ENCODE measurements around the gene OSER1. TPM values are rescaled to one million over a fixed set of nuclear protein-coding genes. Genes with fewer than 3 reads are reported as not detected.
A peak's percentile ranks its signal among the peaks of the same experiment; 100 is the strongest.

Gene OSER1
- total RNA-seq, 1 donor from 2014 or later: 31.3 TPM

DNA sequence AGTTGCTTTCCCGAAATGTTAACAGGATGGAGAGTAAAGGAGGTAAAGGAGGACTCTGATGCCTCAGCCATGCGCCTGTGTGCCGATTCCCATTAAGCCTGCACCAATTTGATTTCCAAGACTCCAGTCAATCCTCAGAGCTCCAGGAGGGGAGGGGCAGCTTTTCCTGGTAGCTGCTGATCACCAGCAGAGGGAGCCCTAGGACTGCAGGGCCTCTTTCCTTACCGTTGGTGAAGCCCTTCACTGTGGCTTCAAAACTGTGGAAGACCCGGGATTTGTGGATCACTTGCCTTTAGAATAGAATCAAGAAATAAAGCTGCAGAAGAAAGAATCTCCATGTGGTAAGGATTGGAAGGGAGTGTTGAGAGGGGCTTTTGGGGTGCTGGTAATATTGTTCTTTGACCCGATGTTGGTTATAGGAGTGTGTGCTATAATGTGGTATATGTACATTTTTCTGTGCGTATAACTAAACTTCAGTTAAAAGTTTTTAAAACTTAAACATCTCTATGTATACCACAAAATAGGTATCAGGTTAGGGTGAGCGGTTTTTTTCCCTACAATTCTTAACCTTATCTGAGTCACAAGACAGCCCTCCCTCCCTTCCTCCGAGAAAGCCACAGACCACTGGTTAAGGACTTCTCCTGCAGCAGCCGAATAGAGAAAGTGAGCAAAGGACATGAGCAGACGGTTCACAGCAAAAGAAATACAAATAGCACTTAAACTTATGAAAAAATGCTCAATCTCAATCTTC is 6.9 kb upstream of the OSER1 start:
- Histone ChIP-seq H3K27ac (ENCODE audit: low read depth, low read length) (no peak overlapping the region), H3K27me3 (ENCODE audit: control insufficient read depth in 3 of 3, insufficient read depth in 3 of 3, low read length in 3 of 3) (no peaks in the 10 kb centered on the region), H3K36me3 (ENCODE audit: control insufficient read depth in 3 of 3, insufficient read depth in 3 of 3, low read length in 3 of 3) (peaks cover 5 to 17% (median 7%) of the 10 kb centered on the region in 3 donors), H3K4me3 (ENCODE audit: low read length in 3 of 3) (no peak overlapping the region), H3K4me1 (ENCODE audit: control insufficient read depth in 3 of 3, insufficient read depth in 3 of 3, low read length in 3 of 3) (peaks cover 2 to 18% (median 8%) of the 10 kb centered on the region in 3 donors), H3K9me3 (ENCODE audit: control insufficient read depth in 3 of 3, low read length in 3 of 3) (no peaks in the 10 kb centered on the region), H3K9ac (ENCODE audit: low read depth in 1 of 3, low read length in 3 of 3) (peak overlapping the region; percentile 26 to 57 (median 45))

DNA sequence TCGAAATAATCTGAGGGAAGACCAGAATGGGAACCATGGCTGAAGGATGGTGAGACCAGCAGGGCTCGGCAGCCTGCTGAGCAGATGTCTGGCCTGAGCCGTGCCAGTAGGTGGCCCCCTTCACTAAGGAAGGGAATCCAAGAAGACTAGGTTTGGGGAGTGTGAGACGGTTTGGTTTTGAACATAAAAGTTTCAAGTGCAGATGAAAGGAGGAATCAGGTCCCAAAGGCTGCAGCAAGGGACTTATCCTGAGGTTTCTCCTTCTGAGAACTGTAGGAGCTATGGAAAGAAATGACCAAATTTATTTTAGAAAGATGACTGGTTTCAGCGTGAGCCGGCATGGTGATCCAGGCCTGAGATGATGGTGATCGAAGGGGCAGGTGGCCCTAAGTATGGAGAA is 4.6 kb upstream of the OSER1 start:
- H3K9me3 ChIP-seq (ENCODE audit: control insufficient read depth in 3 of 3, low read length in 3 of 3): no peaks in the 10 kb centered on the region
- peak overlapping the region in 2 of 3 donors; percentile 33 to 35 for H3K9ac ChIP-seq (ENCODE audit: low read depth in 1 of 3, low read length in 3 of 3)
- no peak overlapping the region for H3K27ac ChIP-seq (ENCODE audit: low read depth, low read length)
- no peaks in the 10 kb centered on the region for H3K27me3 ChIP-seq (ENCODE audit: control insufficient read depth in 3 of 3, insufficient read depth in 3 of 3, low read length in 3 of 3)
- H3K36me3 ChIP-seq (ENCODE audit: control insufficient read depth in 3 of 3, insufficient read depth in 3 of 3, low read length in 3 of 3): peaks cover 0 to 10% (median 0%) of the 10 kb centered on the region in 3 donors
- peaks cover 12 to 36% (median 17%) of the 10 kb centered on the region in 3 donors for H3K4me1 ChIP-seq (ENCODE audit: control insufficient read depth in 3 of 3, insufficient read depth in 3 of 3, low read length in 3 of 3)
- no peak overlapping the region for H3K4me3 ChIP-seq (ENCODE audit: low read length in 3 of 3)

DNA sequence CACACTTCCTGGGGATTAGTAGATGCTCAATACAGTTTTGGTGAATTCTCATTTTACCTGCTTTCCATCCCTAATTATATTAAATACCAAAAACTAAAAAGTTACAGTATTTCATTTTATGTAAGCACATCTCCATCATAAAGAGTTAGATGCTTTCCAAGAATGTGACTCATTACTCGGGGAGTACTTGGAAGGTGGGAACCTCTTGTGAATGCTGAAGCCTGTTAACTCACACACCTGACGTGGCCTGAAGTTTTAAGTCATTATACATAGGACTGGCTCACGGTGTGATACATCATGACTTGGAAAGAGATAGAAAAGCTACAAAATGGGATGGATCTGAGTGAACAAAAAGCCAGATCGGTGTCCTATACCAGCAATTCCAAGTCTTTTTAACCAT is 2.2 kb upstream of the OSER1 start:
- Histone ChIP-seq H3K27me3 (ENCODE audit: control insufficient read depth in 3 of 3, insufficient read depth in 3 of 3, low read length in 3 of 3) (no peaks in the 10 kb centered on the region), H3K9ac (ENCODE audit: low read depth in 1 of 3, low read length in 3 of 3) (no peak overlapping the region), H3K4me1 (ENCODE audit: control insufficient read depth in 3 of 3, insufficient read depth in 3 of 3, low read length in 3 of 3) (peaks cover 22 to 50% (median 28%) of the 10 kb centered on the region in 3 donors), H3K9me3 (ENCODE audit: control insufficient read depth in 3 of 3, low read length in 3 of 3) (no peaks in the 10 kb centered on the region), H3K27ac (ENCODE audit: low read depth, low read length) (no peak overlapping the region), H3K4me3 (ENCODE audit: low read length in 3 of 3) (no peak overlapping the region), H3K36me3 (ENCODE audit: control insufficient read depth in 3 of 3, insufficient read depth in 3 of 3, low read length in 3 of 3) (peaks cover 0 to 10% (median 0%) of the 10 kb centered on the region in 3 donors)

DNA sequence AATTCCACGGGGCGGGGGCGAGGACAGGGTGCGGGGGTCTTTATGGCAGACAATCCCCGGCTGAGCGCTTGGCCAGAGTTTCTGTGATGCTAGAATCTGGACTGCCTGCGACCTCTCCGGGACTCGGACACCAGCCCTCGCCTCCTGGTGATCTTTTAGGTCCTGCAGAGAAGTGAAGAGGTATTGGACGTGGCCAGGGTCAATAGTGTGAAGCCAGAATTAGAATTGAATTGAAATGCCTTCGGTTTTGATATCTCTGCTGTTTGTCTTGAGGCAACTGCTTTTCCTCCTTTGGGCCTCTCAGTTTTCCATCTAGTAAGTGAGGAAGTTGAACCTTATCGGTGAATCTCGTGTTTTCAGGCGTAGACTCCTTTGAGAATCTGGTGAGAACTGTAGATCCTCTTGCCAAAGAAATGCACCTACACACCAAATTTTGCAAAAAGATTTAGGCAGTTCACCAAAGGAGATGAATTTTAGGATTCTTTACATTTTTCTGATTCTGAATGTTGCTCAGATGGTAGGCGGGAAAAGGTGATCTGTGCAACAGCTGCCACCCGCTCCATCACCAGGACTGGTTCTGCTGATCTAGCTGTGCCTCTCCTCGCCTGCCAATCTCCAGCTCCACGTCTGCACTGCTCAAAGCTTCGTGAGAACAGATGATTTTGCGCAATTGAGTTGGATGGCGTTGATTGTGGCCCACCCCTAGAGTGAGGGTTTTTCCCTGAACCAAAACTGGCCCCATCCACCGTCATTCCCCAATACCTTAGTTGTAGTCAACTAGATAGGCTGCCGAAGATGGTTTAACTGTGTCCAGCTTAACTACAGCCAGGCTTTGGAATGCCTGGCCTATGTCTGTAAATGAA is 837 bp upstream of the OSER1 start:
- H3K4me3 ChIP-seq (ENCODE audit: low read length in 3 of 3): peak overlapping the region; percentile 81 to 93 (median 86)
- peak overlapping the region; percentile 86 to 94 (median 92) for H3K9ac ChIP-seq (ENCODE audit: low read depth in 1 of 3, low read length in 3 of 3)
- peaks cover 0 to 6% (median 0%) of the 10 kb centered on the region in 3 donors for H3K36me3 ChIP-seq (ENCODE audit: control insufficient read depth in 3 of 3, insufficient read depth in 3 of 3, low read length in 3 of 3)
- peaks cover 25 to 45% (median 33%) of the 10 kb centered on the region in 3 donors for H3K4me1 ChIP-seq (ENCODE audit: control insufficient read depth in 3 of 3, insufficient read depth in 3 of 3, low read length in 3 of 3)
- H3K27ac ChIP-seq (ENCODE audit: low read depth, low read length): peak overlapping the region; percentile 100
- no peaks in the 10 kb centered on the region for H3K27me3 ChIP-seq (ENCODE audit: control insufficient read depth in 3 of 3, insufficient read depth in 3 of 3, low read length in 3 of 3)
- H3K9me3 ChIP-seq (ENCODE audit: control insufficient read depth in 3 of 3, low read length in 3 of 3): no peaks in the 10 kb centered on the region

DNA sequence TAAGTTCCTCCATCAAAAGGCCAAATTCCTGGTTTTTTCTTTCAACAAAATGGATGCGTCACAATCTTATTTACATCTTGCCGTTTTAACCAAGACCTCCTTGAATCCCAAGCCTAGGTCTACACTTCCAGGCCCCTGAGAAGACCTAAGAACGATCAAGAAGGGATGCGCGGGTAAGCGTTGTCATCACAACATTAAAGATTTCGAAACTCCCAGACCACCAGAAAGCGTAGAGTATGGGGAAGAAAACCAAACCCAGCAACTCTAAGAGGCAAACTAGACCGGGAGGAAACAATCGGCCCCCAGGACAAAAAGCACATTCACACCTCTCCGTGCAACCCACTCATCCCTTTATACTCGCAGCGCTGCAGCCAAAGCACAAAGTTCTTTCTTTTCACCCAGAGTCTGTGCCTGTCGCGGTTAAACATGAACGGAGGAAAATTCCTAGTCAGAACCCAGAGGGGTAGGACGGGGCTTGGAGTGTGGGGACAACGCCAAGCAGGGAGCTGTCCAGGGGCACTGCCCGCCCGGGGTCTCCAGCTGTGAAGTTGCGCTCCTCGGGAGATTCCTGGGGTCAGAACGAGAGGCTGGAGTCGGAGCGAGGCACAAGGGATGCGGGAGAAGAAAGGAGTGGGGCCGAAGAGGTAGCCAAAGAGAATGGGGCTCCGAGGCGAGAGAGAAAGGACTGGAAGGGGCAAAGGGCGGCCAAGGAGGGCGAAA is 725 bp downstream of the OSER1 start:
- Histone ChIP-seq H3K4me3 (ENCODE audit: low read length in 3 of 3) (peak overlapping the region; percentile 86 to 92 (median 91)), H3K27me3 (ENCODE audit: control insufficient read depth in 3 of 3, insufficient read depth in 3 of 3, low read length in 3 of 3) (no peaks in the 10 kb centered on the region), H3K27ac (ENCODE audit: low read depth, low read length) (peak overlapping the region; percentile 100), H3K9ac (ENCODE audit: low read depth in 1 of 3, low read length in 3 of 3) (peak overlapping the region; percentile 94 to 99 (median 98)), H3K9me3 (ENCODE audit: control insufficient read depth in 3 of 3, low read length in 3 of 3) (no peaks in the 10 kb centered on the region), H3K36me3 (ENCODE audit: control insufficient read depth in 3 of 3, insufficient read depth in 3 of 3, low read length in 3 of 3) (peaks cover 0 to 5% (median 5%) of the 10 kb centered on the region in 3 donors), H3K4me1 (ENCODE audit: control insufficient read depth in 3 of 3, insufficient read depth in 3 of 3, low read length in 3 of 3) (peaks cover 26 to 51% (median 39%) of the 10 kb centered on the region in 3 donors)

DNA sequence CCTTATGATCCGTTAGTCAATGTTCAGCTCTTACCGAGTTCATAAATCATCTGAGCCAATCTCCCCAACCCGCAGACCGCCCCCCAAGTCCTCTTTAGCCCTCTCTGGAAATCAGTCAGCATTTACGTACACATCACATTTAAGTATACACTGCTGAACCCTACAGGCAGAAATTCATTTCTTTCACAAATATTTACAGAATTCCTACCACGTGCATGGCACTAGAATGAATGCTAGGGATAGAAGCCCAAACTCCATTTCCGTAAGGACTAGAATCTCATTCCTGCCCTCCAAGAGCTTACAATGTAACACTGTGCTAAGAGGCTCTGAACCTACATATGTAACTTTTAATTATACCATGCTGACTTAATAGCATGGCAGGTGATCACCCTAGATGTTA is 1.8 kb downstream of the OSER1 start:
- peaks cover 35 to 52% (median 45%) of the 10 kb centered on the region in 3 donors for H3K4me1 ChIP-seq (ENCODE audit: control insufficient read depth in 3 of 3, insufficient read depth in 3 of 3, low read length in 3 of 3)
- peaks cover 0 to 8% (median 5%) of the 10 kb centered on the region in 3 donors for H3K36me3 ChIP-seq (ENCODE audit: control insufficient read depth in 3 of 3, insufficient read depth in 3 of 3, low read length in 3 of 3)
- H3K27me3 ChIP-seq (ENCODE audit: control insufficient read depth in 3 of 3, insufficient read depth in 3 of 3, low read length in 3 of 3): no peaks in the 10 kb centered on the region
- H3K9ac ChIP-seq (ENCODE audit: low read depth in 1 of 3, low read length in 3 of 3): peak overlapping the region; percentile 94 to 99 (median 98)
- peak overlapping the region; percentile 86 to 92 (median 91) for H3K4me3 ChIP-seq (ENCODE audit: low read length in 3 of 3)
- no peaks in the 10 kb centered on the region for H3K9me3 ChIP-seq (ENCODE audit: control insufficient read depth in 3 of 3, low read length in 3 of 3)
- peak overlapping the region; percentile 100 for H3K27ac ChIP-seq (ENCODE audit: low read depth, low read length)

DNA sequence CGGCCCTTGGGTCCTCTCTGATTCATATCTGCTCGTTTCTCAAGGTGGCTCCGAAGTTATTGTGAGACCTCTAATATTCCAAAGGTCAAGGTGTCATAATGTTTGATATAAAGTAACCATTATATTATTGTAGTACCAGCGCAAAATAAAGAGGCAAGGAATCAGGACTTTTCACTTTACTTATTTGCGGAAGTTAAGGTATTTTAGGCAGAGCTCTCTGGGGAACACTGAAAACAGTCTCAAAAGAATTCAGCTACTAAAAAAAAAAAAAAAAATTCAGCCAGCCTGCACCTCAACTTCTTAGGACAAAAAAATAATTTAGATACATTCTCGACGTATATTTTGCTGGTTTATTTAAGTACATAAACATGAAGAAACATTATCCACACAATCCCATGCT is 2.4 kb downstream of the OSER1 start:
- peaks cover 35 to 52% (median 47%) of the 10 kb centered on the region in 3 donors for H3K4me1 ChIP-seq (ENCODE audit: control insufficient read depth in 3 of 3, insufficient read depth in 3 of 3, low read length in 3 of 3)
- peak overlapping the region; percentile 86 to 92 (median 91) for H3K4me3 ChIP-seq (ENCODE audit: low read length in 3 of 3)
- H3K36me3 ChIP-seq (ENCODE audit: control insufficient read depth in 3 of 3, insufficient read depth in 3 of 3, low read length in 3 of 3): peaks cover 0 to 8% (median 5%) of the 10 kb centered on the region in 3 donors
- H3K9me3 ChIP-seq (ENCODE audit: control insufficient read depth in 3 of 3, low read length in 3 of 3): no peaks in the 10 kb centered on the region
- no peaks in the 10 kb centered on the region for H3K27me3 ChIP-seq (ENCODE audit: control insufficient read depth in 3 of 3, insufficient read depth in 3 of 3, low read length in 3 of 3)
- H3K9ac ChIP-seq (ENCODE audit: low read depth in 1 of 3, low read length in 3 of 3): peak overlapping the region; percentile 94 to 99 (median 98)
- peak overlapping the region; percentile 100 for H3K27ac ChIP-seq (ENCODE audit: low read depth, low read length)

DNA sequence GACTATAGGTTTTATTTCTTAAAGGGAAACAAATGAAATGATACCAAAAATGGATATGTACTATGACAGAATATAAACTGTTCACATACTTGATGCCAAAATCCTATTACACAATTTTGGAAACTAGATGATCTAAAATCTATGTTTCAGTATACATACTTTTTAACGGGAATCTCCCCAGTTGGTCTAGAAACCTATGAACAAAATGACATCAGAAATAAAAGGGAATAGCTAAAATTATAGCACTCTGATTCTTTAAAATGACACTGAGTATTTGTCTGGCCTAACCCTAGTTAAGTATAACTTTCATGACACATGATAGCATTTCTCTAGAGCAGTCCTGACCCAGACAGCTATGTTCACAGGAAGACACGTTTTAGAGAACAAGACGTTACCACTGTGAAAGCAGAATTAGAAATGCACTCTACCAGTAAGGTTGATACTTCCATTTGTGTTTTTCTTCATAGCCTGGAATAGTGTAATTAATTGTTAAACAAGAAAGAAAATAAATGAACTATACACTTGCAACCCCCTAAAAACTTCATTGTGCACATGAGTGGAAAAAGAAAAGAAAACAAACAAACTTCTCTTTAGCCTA is 3.3 kb downstream of the OSER1 start:
- Histone ChIP-seq H3K9ac (ENCODE audit: low read depth in 1 of 3, low read length in 3 of 3) (peak overlapping the region; percentile 26 to 63 (median 29)), H3K36me3 (ENCODE audit: control insufficient read depth in 3 of 3, insufficient read depth in 3 of 3, low read length in 3 of 3) (peaks cover 0 to 12% (median 5%) of the 10 kb centered on the region in 3 donors), H3K4me1 (ENCODE audit: control insufficient read depth in 3 of 3, insufficient read depth in 3 of 3, low read length in 3 of 3) (peaks cover 38 to 51% (median 49%) of the 10 kb centered on the region in 3 donors), H3K9me3 (ENCODE audit: control insufficient read depth in 3 of 3, low read length in 3 of 3) (no peaks in the 10 kb centered on the region), H3K27me3 (ENCODE audit: control insufficient read depth in 3 of 3, insufficient read depth in 3 of 3, low read length in 3 of 3) (no peaks in the 10 kb centered on the region), H3K27ac (ENCODE audit: low read depth, low read length) (peak overlapping the region; percentile 100), H3K4me3 (ENCODE audit: low read length in 3 of 3) (peak overlapping the region in 2 of 3 donors; percentile 15 to 25)

DNA sequence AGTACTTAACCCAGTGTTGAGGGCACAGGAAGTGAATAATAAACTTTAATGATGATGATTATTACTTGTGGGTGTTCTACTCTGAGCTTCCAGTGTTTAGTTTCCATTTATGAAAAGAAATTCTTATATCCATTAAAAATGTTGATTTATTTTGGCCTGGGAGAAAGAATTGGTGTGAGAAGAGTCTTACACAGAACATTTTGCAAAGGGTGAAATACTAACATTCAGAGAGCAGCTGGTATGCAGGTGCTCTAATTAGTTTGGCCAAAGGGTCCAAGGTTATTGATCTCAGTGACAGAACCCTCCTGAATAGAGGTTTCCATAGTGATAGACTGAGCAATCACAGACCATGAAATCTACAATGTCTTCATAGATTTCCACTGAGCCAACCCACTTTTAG is 4.4 kb downstream of the OSER1 start:
- Histone ChIP-seq H3K9ac (ENCODE audit: low read depth in 1 of 3, low read length in 3 of 3) (no peak overlapping the region), H3K4me1 (ENCODE audit: control insufficient read depth in 3 of 3, insufficient read depth in 3 of 3, low read length in 3 of 3) (peaks cover 38 to 48% (median 42%) of the 10 kb centered on the region in 3 donors), H3K27ac (ENCODE audit: low read depth, low read length) (peak overlapping the region; percentile 48), H3K4me3 (ENCODE audit: low read length in 3 of 3) (no peak overlapping the region), H3K9me3 (ENCODE audit: control insufficient read depth in 3 of 3, low read length in 3 of 3) (no peaks in the 10 kb centered on the region), H3K27me3 (ENCODE audit: control insufficient read depth in 3 of 3, insufficient read depth in 3 of 3, low read length in 3 of 3) (no peaks in the 10 kb centered on the region), H3K36me3 (ENCODE audit: control insufficient read depth in 3 of 3, insufficient read depth in 3 of 3, low read length in 3 of 3) (peaks cover 3 to 13% (median 12%) of the 10 kb centered on the region in 3 donors)

All from skeletal muscle tissue (tissue), 4 donors.